Measurements from ENCODE around the gene FKBP15. TPM values are rescaled to one million over a fixed set of nuclear protein-coding genes. Genes with fewer than 3 reads are reported as not detected.
"Not testable (repeated sequence)": the region's sequence is repeated elsewhere in the genome, so short reads cannot be mapped to it uniquely, and the experiment has no call there.

Gene FKBP15
- total RNA-seq, 2 experiments from 2014 or later = 40.4 to 42.8 TPM

DNA sequence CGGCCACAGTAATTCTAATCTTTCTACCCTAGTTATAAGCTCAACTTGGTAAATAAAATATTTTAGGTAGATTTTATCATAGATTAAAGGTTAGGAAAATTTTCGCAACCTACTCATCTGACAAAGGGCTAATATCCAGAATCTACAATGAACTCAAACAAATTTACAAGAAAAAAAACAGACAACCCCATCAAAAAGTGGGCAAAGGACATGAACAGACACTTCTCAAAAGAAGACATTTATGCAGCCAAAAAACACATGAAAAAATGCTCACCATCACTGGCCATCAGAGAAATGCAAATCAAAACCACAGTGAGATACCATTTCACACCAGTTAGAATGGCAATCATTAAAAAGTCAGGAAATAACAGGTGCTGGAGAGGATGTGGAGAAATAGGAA lies 28.6 kb upstream of the FKBP15 start:
- H3K4me1 Mint-ChIP-seq; H3K9me3 Mint-ChIP-seq (ENCODE audit: low read depth); DNase-seq; CTCF ChIA-PET; ATAC-seq; H3K27me3 Mint-ChIP-seq; H3K27ac Mint-ChIP-seq; H3K4me3 Mint-ChIP-seq: not testable (repeated sequence)
- peaks cover 16% of the 10 kb centered on the region for H3K36me3 Mint-ChIP-seq

- no peak for ATAC-seq
- no peaks in the 10 kb centered on the region for H3K27me3 Mint-ChIP-seq
- H3K27ac Mint-ChIP-seq = no peak overlapping the region
- DNase-seq = no peak
- peaks cover 16% of the 10 kb centered on the region for H3K36me3 Mint-ChIP-seq
- no peaks in the 10 kb centered on the region for H3K4me1 Mint-ChIP-seq
- H3K9me3 Mint-ChIP-seq (ENCODE audit: low read depth) = peaks cover 4% of the 10 kb centered on the region
- H3K4me3 Mint-ChIP-seq = no peak overlapping the region
- CTCF ChIA-PET = no interaction called here
Measured at GRCh38 chr9:113247640-113248039, 26.6 kb upstream of the FKBP15 start.

- H3K4me1 Mint-ChIP-seq = no peaks in the 10 kb centered on the region
- H3K27me3 Mint-ChIP-seq = no peaks in the 10 kb centered on the region
- H3K36me3 Mint-ChIP-seq = peaks cover 16% of the 10 kb centered on the region
Measured at GRCh38 chr9:113246928-113247327, 25.9 kb upstream of the FKBP15 start.

GRCh38 chr9:113245894-113246293 lies 24.8 kb upstream of the FKBP15 start:
- Mint-ChIP-seq H3K27me3 (no peaks in the 10 kb centered on the region), H3K27ac (no peak overlapping the region), H3K4me1 (no peaks in the 10 kb centered on the region), H3K9me3 (ENCODE audit: low read depth) (peaks cover 2% of the 10 kb centered on the region), H3K36me3 (peaks cover 13% of the 10 kb centered on the region), H3K4me3 (no peak overlapping the region)
- DNase-seq (no peak), ATAC-seq (no peak)
- CTCF ChIA-PET = no interaction called here

More at GRCh38 chr9:113246928-113247327, 25.9 kb upstream of the FKBP15 start:
- Mint-ChIP-seq H3K4me3 (no peak overlapping the region), H3K27ac (no peak overlapping the region), H3K9me3 (ENCODE audit: low read depth) (peaks cover 4% of the 10 kb centered on the region)
- no peak for ATAC-seq
- no peak for DNase-seq
- CTCF ChIA-PET = no interaction called here

DNA sequence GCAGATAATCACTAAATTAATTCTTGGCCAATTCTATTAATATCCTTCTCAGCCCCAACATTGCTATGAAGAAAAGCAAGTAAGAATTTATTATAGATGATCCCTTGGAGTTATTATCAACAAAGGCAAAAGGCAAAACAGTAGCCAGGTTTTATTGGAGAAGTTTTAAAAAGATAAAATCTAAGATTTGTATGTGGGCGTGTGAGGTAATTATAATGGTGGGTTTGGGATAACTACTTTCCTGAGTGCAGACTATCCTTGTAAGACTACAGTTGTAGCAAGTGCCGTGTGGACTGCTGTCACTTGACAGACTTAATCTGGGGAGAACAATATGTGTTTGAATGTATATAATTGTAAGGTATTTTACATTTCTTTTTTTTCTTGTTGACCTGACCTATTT lies 23.5 kb upstream of the FKBP15 start:
- no peaks in the 10 kb centered on the region for H3K27me3 Mint-ChIP-seq
- peaks cover 9% of the 10 kb centered on the region for H3K36me3 Mint-ChIP-seq
- ATAC-seq (no peak), DNase-seq (no peak)
- H3K27ac Mint-ChIP-seq = no peak overlapping the region
- CTCF ChIA-PET = interaction anchor here (0.7 kb wide), 1 partner anchor 490 kb away, joined by 6 read pairs; no protein-coding TSS in a partner anchor
- no peaks in the 10 kb centered on the region for H3K4me1 Mint-ChIP-seq
- no peak overlapping the region for H3K4me3 Mint-ChIP-seq
- H3K9me3 Mint-ChIP-seq (ENCODE audit: low read depth) = peaks cover 2% of the 10 kb centered on the region

DNA sequence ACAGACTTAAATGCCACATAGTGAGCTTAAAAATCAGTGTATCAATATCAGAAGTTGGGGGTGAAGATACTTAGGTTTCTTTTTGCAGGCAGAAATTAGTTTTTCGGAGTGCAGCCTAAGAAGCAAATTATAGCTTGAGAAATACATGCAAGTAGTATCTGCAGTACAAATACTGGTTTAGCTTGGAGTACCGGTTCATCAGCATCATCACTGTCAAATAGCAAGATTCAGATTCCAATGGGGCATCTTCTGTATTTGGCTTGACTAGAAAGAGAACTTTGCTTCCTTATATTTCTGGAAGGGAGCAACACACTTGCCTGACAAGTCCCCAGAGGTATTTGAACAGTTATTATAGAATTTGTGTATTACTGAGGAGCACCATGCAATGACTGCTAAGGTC lies 20.1 kb upstream of the FKBP15 start:
- no peak overlapping the region for H3K27ac Mint-ChIP-seq
- ATAC-seq (no peak), DNase-seq (no peak)
- H3K36me3 Mint-ChIP-seq = no peaks in the 10 kb centered on the region
- H3K4me1 Mint-ChIP-seq = peaks cover 2% of the 10 kb centered on the region
- no peaks in the 10 kb centered on the region for H3K9me3 Mint-ChIP-seq (ENCODE audit: low read depth)
- no peaks in the 10 kb centered on the region for H3K27me3 Mint-ChIP-seq
- CTCF ChIA-PET = interaction anchor here (0.7 kb wide), 1 partner anchor 107 kb away, joined by 3 read pairs; no protein-coding TSS in a partner anchor
- H3K4me3 Mint-ChIP-seq = no peak overlapping the region

DNA sequence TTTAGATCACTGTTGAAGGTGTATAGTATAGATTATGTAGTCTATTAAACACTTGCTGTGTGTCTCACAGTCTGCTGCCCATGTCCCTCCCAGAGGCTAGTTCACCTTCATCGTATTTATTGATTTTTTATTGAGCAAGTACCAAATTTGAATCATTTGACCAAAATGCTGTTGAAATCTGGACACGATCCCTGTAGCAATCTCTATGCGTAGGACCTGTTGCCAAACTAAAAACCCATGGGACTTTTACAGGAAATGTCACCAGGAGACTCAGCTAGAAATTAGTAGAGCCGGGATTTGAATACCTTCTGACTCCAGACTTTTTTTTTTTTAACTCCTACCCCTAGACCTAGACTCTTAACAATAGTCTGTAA lies 17.8 kb upstream of the FKBP15 start:
- CTCF ChIA-PET = interaction anchor here (0.6 to 1.0 kb wide), 2 partner anchors 19 to 370 kb away, joined by 3 read pairs; no protein-coding TSS in a partner anchor
- no peaks in the 10 kb centered on the region for H3K27me3 Mint-ChIP-seq
- no peaks in the 10 kb centered on the region for H3K9me3 Mint-ChIP-seq (ENCODE audit: low read depth)
- peaks cover 4% of the 10 kb centered on the region for H3K4me1 Mint-ChIP-seq
- ATAC-seq = no peak
- no peaks in the 10 kb centered on the region for H3K36me3 Mint-ChIP-seq
- H3K27ac Mint-ChIP-seq = no peak overlapping the region
- H3K4me3 Mint-ChIP-seq = no peak overlapping the region
- DNase-seq = no peak

- H3K27me3 Mint-ChIP-seq = no peaks in the 10 kb centered on the region
- no peak overlapping the region for H3K4me3 Mint-ChIP-seq
- CTCF ChIA-PET = interaction anchor here (0.6 kb wide), 1 partner anchor 369 kb away, joined by 3 read pairs; no protein-coding TSS in a partner anchor
- DNase-seq (no peak), ATAC-seq (no peak)
- peaks cover 7% of the 10 kb centered on the region for H3K4me1 Mint-ChIP-seq
- H3K9me3 Mint-ChIP-seq (ENCODE audit: low read depth) = no peaks in the 10 kb centered on the region
- no peak overlapping the region for H3K27ac Mint-ChIP-seq
- H3K36me3 Mint-ChIP-seq = no peaks in the 10 kb centered on the region
Measured at GRCh38 chr9:113238202-113238858, 17.3 kb upstream of the FKBP15 start.

- H3K27me3 Mint-ChIP-seq = no peaks in the 10 kb centered on the region
- H3K9me3 Mint-ChIP-seq (ENCODE audit: low read depth) = no peaks in the 10 kb centered on the region
- H3K27ac Mint-ChIP-seq = no peak overlapping the region
- peaks cover 20% of the 10 kb centered on the region for H3K4me1 Mint-ChIP-seq
- ATAC-seq (no peak), DNase-seq (no peak)
- no peaks in the 10 kb centered on the region for H3K36me3 Mint-ChIP-seq
- CTCF ChIA-PET = interaction anchor here (1.1 kb wide), 1 partner anchor 38 kb away, joined by 3 read pairs; the partner anchor contains the start of genes CDC26 and PRPF4
- no peak overlapping the region for H3K4me3 Mint-ChIP-seq
Measured at GRCh38 chr9:113237026-113237425, 15.9 kb upstream of the FKBP15 start.

GRCh38 chr9:113235701-113236255 lies 14.7 kb upstream of the FKBP15 start:
- H3K9me3 Mint-ChIP-seq (ENCODE audit: low read depth); H3K27ac Mint-ChIP-seq; H3K4me3 Mint-ChIP-seq; DNase-seq; ATAC-seq; H3K27me3 Mint-ChIP-seq; CTCF ChIA-PET; H3K36me3 Mint-ChIP-seq: not testable (repeated sequence)
- H3K4me1 Mint-ChIP-seq = peaks cover 21% of the 10 kb centered on the region

GRCh38 chr9:113231701-113232100 lies 10.6 kb upstream of the FKBP15 start:
- ATAC-seq (no peak), DNase-seq (no peak)
- H3K4me1 Mint-ChIP-seq = peaks cover 25% of the 10 kb centered on the region
- H3K36me3 Mint-ChIP-seq = peaks cover 3% of the 10 kb centered on the region
- H3K27me3 Mint-ChIP-seq = no peaks in the 10 kb centered on the region
- no peak overlapping the region for H3K4me3 Mint-ChIP-seq
- no peak overlapping the region for H3K27ac Mint-ChIP-seq
- H3K9me3 Mint-ChIP-seq (ENCODE audit: low read depth) = no peaks in the 10 kb centered on the region
- CTCF ChIA-PET = interaction anchor here (0.8 to 2.6 kb wide), 4 partner anchors 10 to 42 kb away, joined by 3 to 13 read pairs (median 4); partner anchors contain the start of genes FKBP15 and SLC31A1

DNA sequence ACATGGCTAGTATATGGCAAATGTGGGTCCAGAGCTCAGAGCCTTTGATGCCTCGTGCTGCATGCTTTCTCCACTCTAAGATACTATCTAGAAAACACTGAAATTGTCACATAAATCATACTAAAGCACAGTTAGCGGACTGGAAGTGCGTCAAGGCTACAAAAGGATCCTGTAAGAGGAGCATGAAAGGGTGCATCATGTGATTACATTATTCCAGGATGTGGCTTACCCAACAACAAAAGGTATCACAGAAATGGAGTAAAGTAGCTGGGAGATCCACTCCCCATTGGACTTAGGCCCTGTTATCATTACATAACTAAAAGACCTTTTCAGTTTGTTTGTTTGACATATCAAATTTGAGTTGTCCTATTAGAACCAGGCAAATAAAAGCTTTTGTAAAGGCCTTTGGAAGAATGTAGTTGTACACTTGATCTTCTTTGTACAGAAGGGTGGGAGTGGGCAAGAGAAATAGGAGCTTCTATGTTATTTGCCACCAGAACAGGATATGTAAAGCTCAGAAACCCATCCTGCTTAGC lies 7.1 kb upstream of the FKBP15 start:
- H3K27ac Mint-ChIP-seq = no peak overlapping the region
- H3K9me3 Mint-ChIP-seq (ENCODE audit: low read depth) = no peaks in the 10 kb centered on the region
- no peak overlapping the region for H3K4me3 Mint-ChIP-seq
- ATAC-seq = no peak
- H3K36me3 Mint-ChIP-seq = peaks cover 9% of the 10 kb centered on the region
- no peaks in the 10 kb centered on the region for H3K27me3 Mint-ChIP-seq
- CTCF ChIA-PET = interaction anchor here (1.2 kb wide), 1 partner anchor 47 kb away, joined by 4 read pairs; the partner anchor contains the start of gene CDC26
- peaks cover 27% of the 10 kb centered on the region for H3K4me1 Mint-ChIP-seq
- no peak for DNase-seq

DNA sequence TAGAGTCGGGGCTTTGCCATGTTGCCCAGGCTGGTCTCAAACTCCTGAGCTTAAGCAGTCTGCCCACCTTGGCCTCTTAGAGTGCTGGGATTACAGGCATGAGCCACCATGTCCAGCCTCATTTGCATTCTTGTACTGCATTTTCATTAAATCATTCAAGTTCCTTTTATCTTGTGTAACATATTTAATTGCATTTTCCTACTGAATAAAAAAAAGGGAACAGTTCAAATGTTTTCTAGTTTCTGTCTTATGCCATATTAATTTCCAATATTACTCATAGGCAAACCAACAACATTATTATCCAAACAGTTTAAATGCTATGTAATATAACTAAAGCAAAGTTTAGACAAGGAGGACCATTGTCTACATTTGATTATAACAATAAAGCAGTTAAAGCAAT lies 6.4 kb upstream of the FKBP15 start:
- Mint-ChIP-seq H3K4me3 (no peak overlapping the region), H3K9me3 (ENCODE audit: low read depth) (no peaks in the 10 kb centered on the region), H3K27ac (no peak overlapping the region), H3K27me3 (no peaks in the 10 kb centered on the region), H3K36me3 (peaks cover 9% of the 10 kb centered on the region), H3K4me1 (peaks cover 26% of the 10 kb centered on the region)
- CTCF ChIA-PET = interaction anchor here (1.1 kb wide), 1 partner anchor 41 kb away, joined by 3 read pairs; no protein-coding TSS in a partner anchor
- DNase-seq (no peak), ATAC-seq (no peak)

GRCh38 chr9:113223963-113224362 lies 2.9 kb upstream of the FKBP15 start:
- H3K27me3 Mint-ChIP-seq = no peaks in the 10 kb centered on the region
- H3K9me3 Mint-ChIP-seq (ENCODE audit: low read depth) = no peaks in the 10 kb centered on the region
- ATAC-seq (no peak), DNase-seq (no peak)
- CTCF ChIA-PET = no interaction called here
- H3K27ac Mint-ChIP-seq = no peak overlapping the region
- peaks cover 41% of the 10 kb centered on the region for H3K4me1 Mint-ChIP-seq
- no peak overlapping the region for H3K4me3 Mint-ChIP-seq
- H3K36me3 Mint-ChIP-seq = peaks cover 10% of the 10 kb centered on the region

Data from activated CD8-positive, alpha-beta memory T cell treated with anti-CD3 and anti-CD28 coated beads, Interleukin-2, amount 10 ng/mL, durations not matched to agents 7 days and 5 days (primary cell).